Thyroid gland (tissue), 4 donors: ENCODE results near the gene GPR158. TPM values are rescaled to one million over a fixed set of nuclear protein-coding genes. Genes with fewer than 3 reads are reported as not detected.
"Not testable (repeated sequence)": the region's sequence is repeated elsewhere in the genome, so short reads cannot be mapped to it uniquely, and the experiment has no call there.

Experiments used
- DNase-seq, 2 donors: peaks; one replicate each; pipeline ENCODE4 v3.0.0-alpha.2; 2019
- H3K27ac ChIP-seq, 3 donors: fragments of 200-600 bp; sonication (generic); 1 replicate in 2 of 3; 2 replicates in 1 of 3; pipeline ENCODE4 v1.5.1; 2016 to 2019; ENCODE audit warnings: mild to moderate bottlenecking in 1 of 3, moderate library complexity in 1 of 3
- H3K27me3 ChIP-seq: fragments of 200-600 bp; sonication (generic); one replicate; pipeline ENCODE4 v1.5.1; 2019
- H3K36me3 ChIP-seq, 2 donors: fragments of 200-600 bp; sonication (generic); one replicate each; pipeline ENCODE4 v1.5.1; 2016 to 2019
- H3K4me1 ChIP-seq, 2 donors: fragments of 200-600 bp; sonication (generic); one replicate each; pipeline ENCODE4 v1.5.1; 2017 to 2019
- H3K4me3 ChIP-seq, 3 donors: fragments of 200-600 bp; sonication (generic); replicated peaks in 1 of 3; 1 replicate in 2 of 3; 2 replicates in 1 of 3; pipeline ENCODE4 v1.5.1; 2016; ENCODE audit warnings: mild to moderate bottlenecking in 1 of 3
- H3K9me3 ChIP-seq: fragments of 200-600 bp; sonication (generic); one replicate; pipeline ENCODE4 v1.5.1; 2017
- CTCF ChIP-seq, 6 experiments: fragments of 200-600 bp in 3 of 6; fragments of 450-650 bp in 3 of 6; sonication (generic) in 3 of 6; IDR thresholded peaks; one replicate each; pipeline ENCODE4 v1.5.1; 2016 to 2019; ENCODE audit warnings: antibody characterized with exemption in 6 of 6, mild to moderate bottlenecking in 2 of 6, inconsistent platforms in 1 of 6, moderate library complexity in 1 of 6
- POLR2A ChIP-seq, 2 donors: fragments of 450-650 bp; IDR thresholded peaks; one replicate each; pipeline ENCODE4 v1.6.1; 2017; ENCODE audit warnings: antibody characterized with exemption in 2 of 2, mild to moderate bottlenecking in 2 of 2, moderate library complexity in 1 of 2
- WGBS, 2 donors: methylation state at CpG; one replicate each; pipeline ENCODE4 v1.1.5; 2017; 5-methylcytosine and 5-hydroxymethylcytosine counted together
- intact Hi-C: fragments of 100-400 bp; cut with DNase I; formaldehyde crosslinking; loops from one replicate; pipeline ENCODE4 v1.15.1; 2023
- total RNA-seq, 4 donors: library from RNA; depleted of rRNA; stranded (reverse); fragments of >200 nt; gene quantifications; one replicate each; pipeline ENCODE4 v1.2.3, GENCODE V29; 2016

GPR158 gene
- total RNA-seq, 4 donors from 2014 or later: 0.13 to 1.9 (median 1.2) TPM

- WGBS, 2 donors: 95 to 99% methylated on average over 2 of the region's 2 CpGs
- no peak overlapping the region for H3K27ac ChIP-seq
- no peaks in the 10 kb centered on the region for H3K27me3 ChIP-seq
- intact Hi-C loops: no loop called here
- H3K4me3 ChIP-seq: no peak overlapping the region
- DNase-seq: no peak
- H3K9me3 ChIP-seq: no peaks in the 10 kb centered on the region
- TF ChIP-seq POLR2A (IDR thresholded peaks at IDR 0.05): no peak
- no peak for TF ChIP-seq CTCF (IDR thresholded peaks at IDR 0.05)
- H3K36me3 ChIP-seq: no peaks in the 10 kb centered on the region
- no peaks in the 10 kb centered on the region for H3K4me1 ChIP-seq
These were observed 181.8 kb downstream of the GPR158 start for GRCh38 chr10:25356609-25357008.

- no peak for DNase-seq
- H3K9me3 ChIP-seq: no peaks in the 10 kb centered on the region
- H3K27me3 ChIP-seq: no peaks in the 10 kb centered on the region
- H3K4me3 ChIP-seq: no peak overlapping the region
- H3K4me1 ChIP-seq: no peaks in the 10 kb centered on the region
- 83 to 91% methylated on average over 3 of the region's 3 CpGs for WGBS, 2 donors
- TF ChIP-seq POLR2A (IDR thresholded peaks at IDR 0.05) (no peak), CTCF (IDR thresholded peaks at IDR 0.05) (no peak)
- H3K27ac ChIP-seq: no peak overlapping the region
- intact Hi-C loops: no loop called here
- H3K36me3 ChIP-seq: no peaks in the 10 kb centered on the region
These were observed 182.5 kb downstream of the GPR158 start for GRCh38 chr10:25357269-25357668.

GRCh38 chr10:25382029-25382810, 207.4 kb downstream of the GPR158 start:
- Histone ChIP-seq H3K4me1 (no peaks in the 10 kb centered on the region), H3K27me3 (no peaks in the 10 kb centered on the region), H3K9me3 (no peaks in the 10 kb centered on the region), H3K36me3 (no peaks in the 10 kb centered on the region), H3K27ac (no peak overlapping the region), H3K4me3 (no peak overlapping the region)
- no peak for TF ChIP-seq CTCF (IDR thresholded peaks at IDR 0.05)
- TF ChIP-seq POLR2A (IDR thresholded peaks at IDR 0.05): no peak
- intact Hi-C loops: no loop called here
- WGBS, 2 donors: 48 to 49% methylated on average over 7 of the region's 7 CpGs
- DNase-seq: no peak

GRCh38 chr10:25382901-25383300, 208.1 kb downstream of the GPR158 start:
- H3K4me1 ChIP-seq, intact Hi-C loops, H3K27ac ChIP-seq, H3K4me3 ChIP-seq, H3K27me3 ChIP-seq, H3K9me3 ChIP-seq, DNase-seq, H3K36me3 ChIP-seq: not testable (repeated sequence)
- 68 to 82% methylated on average over 8 of the region's 8 CpGs for WGBS, 2 donors

GRCh38 chr10:25383686-25384085, 208.9 kb downstream of the GPR158 start:
- intact Hi-C loops: no loop called here
- TF ChIP-seq POLR2A (IDR thresholded peaks at IDR 0.05) (no peak), CTCF (IDR thresholded peaks at IDR 0.05) (no peak)
- Histone ChIP-seq H3K4me3 (no peak overlapping the region), H3K4me1 (no peaks in the 10 kb centered on the region), H3K36me3 (no peaks in the 10 kb centered on the region), H3K27ac (no peak overlapping the region), H3K9me3 (no peaks in the 10 kb centered on the region), H3K27me3 (no peaks in the 10 kb centered on the region)
- DNase-seq: no peak
